Keratinocyte (primary cell): ENCODE results near the gene ITGB6. TPM values are rescaled to one million over a fixed set of nuclear protein-coding genes. Genes with fewer than 3 reads are reported as not detected.
A peak's percentile ranks its signal among the peaks of the same experiment; 100 is the strongest.

Experiments used
- DNase-seq: peaks from one replicate; pipeline ENCODE4 v3.0.0-alpha.2; 2011; ENCODE audit warnings: low read depth, missing footprints, low spot score
- FAIRE-seq: peaks from 2 replicates; lab custom pipeline; 2011; peaks lifted over from hg19 to GRCh38; lab: Jason Lieb, UNC
- H2AFZ ChIP-seq: 2 replicates; pipeline ENCODE4 v1.6.0; 2012; ENCODE audit warnings: low read length, control low read depth, inconsistent platforms; ENCODE audit not compliant: control insufficient read depth
- H3K27ac ChIP-seq: 2 replicates; pipeline ENCODE4 v1.5.1; 2011; ENCODE audit warnings: low read length; ENCODE audit not compliant: control insufficient read depth, insufficient read depth
- H3K27me3 ChIP-seq: 3 replicates; pipeline ENCODE4 v1.6.0; 2011; ENCODE audit warnings: low read length; ENCODE audit not compliant: control insufficient read depth, insufficient read depth; ENCODE audit errors: extremely low read depth
- H3K36me3 ChIP-seq, 2 experiments: 2 replicates in 1 of 2; 3 replicates in 1 of 2; pipeline ENCODE4 v1.5.1; 2011; ENCODE audit warnings: low read length in 2 of 2, mild to moderate bottlenecking in 1 of 2; ENCODE audit not compliant: control insufficient read depth in 2 of 2, insufficient read depth in 2 of 2; ENCODE audit errors: extremely low read depth in 1 of 2
- H3K4me1 ChIP-seq: 3 replicates; pipeline ENCODE4 v1.5.1; 2011; ENCODE audit warnings: low read length; ENCODE audit not compliant: control insufficient read depth, insufficient read depth; ENCODE audit errors: extremely low read depth
- H3K4me2 ChIP-seq: 3 replicates; pipeline ENCODE4 v1.6.0; 2011; ENCODE audit warnings: low read depth, low read length; ENCODE audit not compliant: control insufficient read depth, insufficient read depth; ENCODE audit errors: extremely low read depth
- H3K4me3 ChIP-seq, 3 experiments: fragments of 200-600 bp in 1 of 3; sonication (generic) in 1 of 3; 2 replicates in 2 of 3; 3 replicates in 1 of 3; pipeline ENCODE4 v1.5.1; 2011 to 2016; ENCODE audit warnings: low read length in 3 of 3, mild to moderate bottlenecking in 3 of 3, control low read depth in 2 of 3, inconsistent platforms in 1 of 3, low read depth in 1 of 3, mixed read lengths in 1 of 3, mixed run types in 1 of 3, moderate library complexity in 1 of 3; ENCODE audit not compliant: control insufficient read depth in 2 of 3, insufficient read depth in 2 of 3; ENCODE audit errors: extremely low read depth in 1 of 3
- H3K79me2 ChIP-seq: 2 replicates; pipeline ENCODE4 v1.6.0; 2012; ENCODE audit warnings: low read length; ENCODE audit not compliant: control insufficient read depth, insufficient read depth
- H3K9ac ChIP-seq: 3 replicates; pipeline ENCODE4 v1.6.0; 2011; ENCODE audit warnings: low read length; ENCODE audit not compliant: control insufficient read depth, insufficient read depth; ENCODE audit errors: extremely low read depth
- H3K9me1 ChIP-seq: 3 replicates; pipeline ENCODE4 v1.6.0; 2011; ENCODE audit warnings: low read length; ENCODE audit not compliant: control insufficient read depth, insufficient read depth; ENCODE audit errors: extremely low read depth
- H3K9me3 ChIP-seq: 2 replicates; pipeline ENCODE4 v1.5.1; 2012; ENCODE audit warnings: low read depth, low read length; ENCODE audit not compliant: control insufficient read depth
- H4K20me1 ChIP-seq: 3 replicates; pipeline ENCODE4 v1.6.0; 2011; ENCODE audit warnings: low read length; ENCODE audit not compliant: control insufficient read depth, insufficient read depth; ENCODE audit errors: extremely low read depth
- EZH2 ChIP-seq: IDR thresholded peaks from one replicate; pipeline ENCODE4 v1.6.1; 2012; ENCODE audit warnings: inconsistent platforms, mild to moderate bottlenecking, low read length, moderate library complexity
- dilution Hi-C: fragments of 300-500 bp; cut with MboI; formaldehyde crosslinking; loops from one replicate; pipeline ENCODE4 v1.7.0; 2020; ENCODE audit warnings: low sequenced_read_pairs; ENCODE audit not compliant: extremely low pct_ligation_motif_present
- polyA plus RNA-seq, 5 experiments: library from polyadenylated mRNA; depleted of rRNA in 3 of 5; stranded (reverse) in 3 of 5; stranded (forward) in 1 of 5; unstranded in 1 of 5; fragments of >200 nt; gene quantifications; 1 replicate in 1 of 5; 2 replicates in 3 of 5; 3 replicates in 1 of 5; pipeline versions ENCODE4 v1.2.1 to v1.2.3, GENCODE V29; 2011 to 2012; ENCODE audit warnings: missing spikeins in 2 of 5, low read depth in 1 of 5, low replicate concordance in 1 of 5
- TF ChIP-seq, protein P1 (sequence below), 3 experiments: IDR thresholded peaks in 1 of 3; conservative IDR thresholded peaks in 1 of 3; optimal IDR thresholded peaks in 1 of 3; 2 replicates in 2 of 3; 3 replicates in 1 of 3; pipeline versions ENCODE3 to v1.5.1; 2011; ENCODE audit warnings: low read length in 3 of 3, mild to moderate bottlenecking in 3 of 3, moderate library complexity in 2 of 3, control low read depth in 1 of 3, inconsistent platforms in 1 of 3; ENCODE audit not compliant: insufficient read depth in 2 of 3; ENCODE audit errors: extremely low read depth in 1 of 3

ITGB6 gene
- polyA plus RNA-seq, 1 donor (not counting 4 experiments of a cell fraction or from before 2014, with no cell fraction given): 183 TPM

DNA sequence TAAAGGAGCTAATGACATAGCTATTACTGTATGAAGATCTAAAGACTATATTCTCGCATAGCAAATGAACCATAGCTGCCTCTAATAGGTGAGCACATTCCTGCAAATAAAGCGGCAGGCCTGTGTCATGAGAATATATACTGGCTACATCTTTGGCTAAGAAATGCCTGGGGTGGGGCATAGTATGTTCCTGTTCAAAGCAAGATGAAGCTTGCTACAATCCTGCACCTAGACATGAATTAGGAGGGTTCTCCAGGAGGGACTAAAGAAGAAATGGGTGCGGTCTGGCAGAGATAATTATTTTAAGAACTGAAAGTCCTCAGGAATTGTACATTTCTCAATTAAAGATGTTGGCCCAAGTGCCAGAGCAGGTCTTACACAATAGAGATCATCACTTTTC lies 90.8 kb downstream of the ITGB6 start:
- dilution Hi-C loops: no loop called here
- peak overlapping the region; percentile 55 for H3K27ac ChIP-seq
- peak overlapping the region; percentile 15 for H3K4me2 ChIP-seq

DNA sequence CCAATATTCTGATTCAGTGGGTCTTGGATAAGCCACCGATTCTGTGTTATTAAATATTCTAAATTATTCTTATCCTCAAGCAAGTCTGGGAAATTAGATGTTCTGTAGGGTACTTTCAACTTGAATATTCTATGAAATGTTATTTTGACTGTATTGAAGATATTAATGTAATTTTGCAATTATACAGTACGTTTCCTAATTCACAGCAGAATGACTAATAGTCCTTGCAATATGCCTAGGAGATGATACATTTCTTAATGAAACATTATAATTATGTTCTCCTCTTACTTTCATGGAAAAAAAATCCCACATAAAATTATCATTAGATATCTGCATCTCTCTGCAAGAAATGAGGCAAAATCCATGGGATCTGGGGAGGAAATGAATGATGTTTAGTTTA lies 91.4 kb downstream of the ITGB6 start:
- Histone ChIP-seq H3K4me3 (no peak overlapping the region), H3K27ac (no peak overlapping the region), H3K9me1 (no peaks in the 10 kb centered on the region), H3K27me3 (no peaks in the 10 kb centered on the region), H2AFZ (no peak overlapping the region), H4K20me1 (no peaks in the 10 kb centered on the region), H3K79me2 (no peaks in the 10 kb centered on the region), H3K9me3 (no peaks in the 10 kb centered on the region), H3K36me3 (peaks cover 18 to 19% of the 10 kb centered on the region in 2 experiments), H3K4me1 (peaks cover 19% of the 10 kb centered on the region), H3K4me2 (no peak overlapping the region), H3K9ac (no peak overlapping the region)
- DNase-seq (no peak), FAIRE-seq (no peak)
- no peak for TF ChIP-seq EZH2
- TF ChIP-seq, protein P1, sequence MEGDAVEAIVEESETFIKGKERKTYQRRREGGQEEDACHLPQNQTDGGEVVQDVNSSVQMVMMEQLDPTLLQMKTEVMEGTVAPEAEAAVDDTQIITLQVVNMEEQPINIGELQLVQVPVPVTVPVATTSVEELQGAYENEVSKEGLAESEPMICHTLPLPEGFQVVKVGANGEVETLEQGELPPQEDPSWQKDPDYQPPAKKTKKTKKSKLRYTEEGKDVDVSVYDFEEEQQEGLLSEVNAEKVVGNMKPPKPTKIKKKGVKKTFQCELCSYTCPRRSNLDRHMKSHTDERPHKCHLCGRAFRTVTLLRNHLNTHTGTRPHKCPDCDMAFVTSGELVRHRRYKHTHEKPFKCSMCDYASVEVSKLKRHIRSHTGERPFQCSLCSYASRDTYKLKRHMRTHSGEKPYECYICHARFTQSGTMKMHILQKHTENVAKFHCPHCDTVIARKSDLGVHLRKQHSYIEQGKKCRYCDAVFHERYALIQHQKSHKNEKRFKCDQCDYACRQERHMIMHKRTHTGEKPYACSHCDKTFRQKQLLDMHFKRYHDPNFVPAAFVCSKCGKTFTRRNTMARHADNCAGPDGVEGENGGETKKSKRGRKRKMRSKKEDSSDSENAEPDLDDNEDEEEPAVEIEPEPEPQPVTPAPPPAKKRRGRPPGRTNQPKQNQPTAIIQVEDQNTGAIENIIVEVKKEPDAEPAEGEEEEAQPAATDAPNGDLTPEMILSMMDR (optimal IDR thresholded peaks at IDR 0.05 in 1 of 3, IDR thresholded peaks at IDR 0.05 in 1 of 3, conservative IDR thresholded peaks at IDR 0.05 in 1 of 3; ENCODE audit: extremely low read depth in 1 of 3, insufficient read depth in 2 of 3, low read length in 3 of 3): no peak
- dilution Hi-C loops: no loop called here

More for the DNA sequence above, 90.8 kb downstream of the ITGB6 start:
- peaks cover 19% of the 10 kb centered on the region for H3K4me1 ChIP-seq
- H3K4me3 ChIP-seq: no peak overlapping the region
- no peaks in the 10 kb centered on the region for H3K79me2 ChIP-seq
- FAIRE-seq: peak; percentile 29
- H3K9me3 ChIP-seq: no peaks in the 10 kb centered on the region
- H3K27me3 ChIP-seq: no peaks in the 10 kb centered on the region
- H2AFZ ChIP-seq: no peak overlapping the region
- H3K9ac ChIP-seq: no peak overlapping the region
- no peaks in the 10 kb centered on the region for H3K9me1 ChIP-seq
- peak; percentile 57 for DNase-seq
- H4K20me1 ChIP-seq: no peaks in the 10 kb centered on the region
- H3K36me3 ChIP-seq: peaks cover 18 to 22% of the 10 kb centered on the region in 2 experiments
- TF ChIP-seq EZH2: no peak
- TF ChIP-seq, protein P1 (optimal IDR thresholded peaks at IDR 0.05 in 1 of 3, IDR thresholded peaks at IDR 0.05 in 1 of 3, conservative IDR thresholded peaks at IDR 0.05 in 1 of 3; ENCODE audit: extremely low read depth in 1 of 3, insufficient read depth in 2 of 3, low read length in 3 of 3): no peak
